GM12864 (cell line): ENCODE data around the gene SORBS1.

Source experiments
- DNase-seq: peaks from one replicate; pipeline ENCODE4 v3.0.0-alpha.2; 2011; ENCODE audit warnings: low read depth
- H3K4me3 ChIP-seq: 2 replicates; pipeline ENCODE4 v1.5.1; 2011; ENCODE audit warnings: mild to moderate bottlenecking, low read depth, low read length, control low read depth
- CTCF ChIP-seq: IDR thresholded peaks from 2 replicates; pipeline ENCODE4 v1.5.1; 2011; ENCODE audit warnings: low read depth, mild to moderate bottlenecking, moderate library complexity, low read length, control low read depth, inconsistent platforms; ENCODE audit errors: missing control alignments

SORBS1 gene

GRCh38 chr10:95574649-95575365 lies 13.6 kb upstream of the SORBS1 start:
- DNase-seq, result no peak
- no peak for TF ChIP-seq CTCF

GRCh38 chr10:95573964-95574604 lies 12.9 kb upstream of the SORBS1 start:
- no peak overlapping the region for H3K4me3 ChIP-seq
- TF ChIP-seq CTCF, result no peak
- no peak for DNase-seq

More at GRCh38 chr10:95574649-95575365, 13.6 kb upstream of the SORBS1 start:
- no peak overlapping the region for H3K4me3 ChIP-seq

- H3K4me3 ChIP-seq, result no peak overlapping the region
- DNase-seq, result no peak
- TF ChIP-seq CTCF, result no peak
Observed at GRCh38 chr10:95573527-95573926, 12.4 kb upstream of the SORBS1 start.

GRCh38 chr10:95572131-95572820 lies 11.1 kb upstream of the SORBS1 start:
- no peak for TF ChIP-seq CTCF
- no peak for DNase-seq
- no peak overlapping the region for H3K4me3 ChIP-seq

GRCh38 chr10:95571390-95571789 lies 10.2 kb upstream of the SORBS1 start:
- no peak for TF ChIP-seq CTCF
- DNase-seq, result no peak
- no peak overlapping the region for H3K4me3 ChIP-seq

- DNase-seq, result no peak
- TF ChIP-seq CTCF, result no peak
- no peak overlapping the region for H3K4me3 ChIP-seq
Observed at GRCh38 chr10:95569368-95569767, 8.2 kb upstream of the SORBS1 start.
